GM12864 (cell line): ENCODE data around the gene CDK11A.

Experiments used
- DNase-seq: peaks from one replicate; pipeline ENCODE4 v3.0.0-alpha.2; 2011; ENCODE audit warnings: low read depth
- H3K4me3 ChIP-seq: 2 replicates; pipeline ENCODE4 v1.5.1; 2011; ENCODE audit warnings: mild to moderate bottlenecking, low read depth, low read length, control low read depth
- CTCF ChIP-seq: IDR thresholded peaks from 2 replicates; pipeline ENCODE4 v1.5.1; 2011; ENCODE audit warnings: low read depth, mild to moderate bottlenecking, moderate library complexity, low read length, control low read depth, inconsistent platforms; ENCODE audit errors: missing control alignments

CDK11A gene

GRCh38 chr1:1763657-1764621, 39.8 kb upstream of the CDK11A start:
- TF ChIP-seq CTCF: no peak
- no peak overlapping the region for H3K4me3 ChIP-seq
- DNase-seq: no peak

- no peak for DNase-seq
- no peak for TF ChIP-seq CTCF
- no peak overlapping the region for H3K4me3 ChIP-seq
Observed at GRCh38 chr1:1761504-1762376, 37.6 kb upstream of the CDK11A start.

- H3K4me3 ChIP-seq: no peak overlapping the region
- no peak for DNase-seq
- TF ChIP-seq CTCF: no peak
Observed at GRCh38 chr1:1760715-1761114, 36.6 kb upstream of the CDK11A start.

- DNase-seq: no peak
- no peak overlapping the region for H3K4me3 ChIP-seq
- TF ChIP-seq CTCF: no peak
Observed at GRCh38 chr1:1760345-1760650, 36.1 kb upstream of the CDK11A start.

DNA sequence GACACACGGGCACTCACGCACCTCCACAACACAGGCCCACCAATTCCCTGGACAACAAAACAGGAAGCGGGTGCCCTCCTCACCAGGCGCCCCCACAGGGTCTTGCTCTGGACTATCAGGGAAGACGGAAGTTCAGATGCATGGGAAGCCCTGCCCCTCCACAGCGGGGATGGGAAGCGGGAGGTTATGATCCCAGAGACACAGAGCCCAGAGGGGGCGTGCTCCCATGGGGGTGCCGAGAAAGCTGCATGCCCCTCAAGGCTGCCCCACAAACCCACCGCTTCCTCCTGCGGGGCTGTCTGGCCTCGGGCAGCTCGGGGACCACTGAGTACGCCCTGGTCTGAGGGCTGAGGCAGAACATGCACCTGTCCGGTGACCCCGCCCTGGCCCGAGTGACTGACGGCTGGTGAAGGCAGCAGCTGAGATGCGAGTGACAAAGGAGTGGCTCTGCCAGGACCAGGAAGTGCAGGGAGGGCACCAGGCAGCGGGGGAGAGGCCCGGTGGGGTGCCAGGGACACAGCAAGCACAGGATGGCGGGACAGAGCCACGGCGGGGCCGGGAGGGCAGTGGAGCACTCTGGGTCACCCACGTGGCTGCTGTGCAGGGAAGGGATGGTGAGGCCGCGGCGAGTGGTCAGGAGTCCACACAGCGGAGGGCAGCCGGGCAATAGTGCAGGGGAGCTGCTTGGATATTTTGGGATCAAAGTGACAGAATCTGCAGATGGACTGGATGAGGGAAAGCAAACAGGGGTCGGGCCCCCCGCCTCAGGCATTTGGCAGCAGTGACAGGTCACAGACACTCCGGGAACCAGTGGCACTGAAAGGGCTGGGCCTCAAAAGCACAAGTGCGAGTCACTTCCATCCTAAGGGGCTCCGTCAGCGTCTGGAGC, 35.5 kb upstream of the CDK11A start:
- no peak overlapping the region for H3K4me3 ChIP-seq
- no peak for TF ChIP-seq CTCF
- no peak for DNase-seq

DNA sequence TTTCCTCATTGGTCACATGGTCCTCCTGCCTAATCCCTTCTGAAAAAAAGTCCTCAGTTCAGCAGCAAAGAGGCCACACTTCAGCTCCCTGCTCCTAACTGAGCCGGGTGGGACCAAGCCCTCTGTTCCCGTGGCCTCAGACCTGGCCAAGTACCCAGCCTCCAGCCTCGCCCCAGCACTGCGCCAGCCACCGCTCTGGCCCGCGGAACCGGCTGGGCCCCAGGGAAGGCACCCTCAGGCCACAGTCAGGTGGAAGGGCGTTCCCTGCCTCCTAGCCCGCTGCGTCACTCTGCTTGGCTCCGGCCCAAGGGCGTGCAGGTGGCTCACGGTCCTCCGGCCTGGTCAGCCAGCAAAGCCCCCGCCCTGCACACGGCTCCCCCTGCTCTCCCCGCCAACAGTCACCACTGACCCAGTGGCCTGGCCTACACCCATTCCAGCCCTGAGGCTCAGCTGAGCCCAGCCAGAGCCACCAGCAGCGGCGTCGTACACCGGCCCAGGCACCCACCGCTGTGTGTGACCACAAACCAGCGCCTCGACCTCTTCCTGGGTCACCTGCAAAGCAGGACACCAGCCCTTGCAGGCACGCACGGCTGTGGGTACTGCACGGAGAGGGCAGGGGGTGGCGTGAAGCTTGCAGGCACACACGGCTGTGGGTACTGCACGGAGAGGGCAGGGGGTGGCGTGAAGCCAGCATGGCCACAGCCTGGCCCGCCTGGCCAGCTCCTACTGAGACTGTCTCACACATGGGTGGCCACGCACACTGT, 34.7 kb upstream of the CDK11A start:
- DNase-seq: no peak
- H3K4me3 ChIP-seq: no peak overlapping the region
- no peak for TF ChIP-seq CTCF
